ENCODE measurements around the gene TMEM126A.
"Not testable (repeated sequence)": the region's sequence is repeated elsewhere in the genome, so short reads cannot be mapped to it uniquely, and the experiment has no call there.

The TMEM126A gene

DNA sequence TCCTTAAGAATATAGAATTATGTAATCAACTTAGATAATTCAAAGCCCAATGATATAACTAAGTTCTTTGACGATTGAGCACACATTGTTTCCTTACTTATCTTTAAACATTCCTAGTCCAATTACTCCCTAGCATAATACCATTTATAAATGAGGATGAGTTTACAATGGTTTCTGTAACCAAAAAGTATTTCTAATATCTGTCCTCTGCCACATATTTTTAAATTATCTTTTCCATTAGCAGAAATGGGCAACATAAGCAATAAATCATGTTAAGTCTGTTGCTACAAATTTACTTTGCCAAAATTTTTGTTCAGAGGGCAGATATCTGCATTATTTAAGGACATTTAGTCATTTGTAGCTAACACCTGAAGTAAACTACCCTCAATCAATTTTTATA, 10.4 kb downstream of the TMEM126A start:
- no peak for DNase-seq (ENCODE audit: low read depth in 2 of 2)

DNA sequence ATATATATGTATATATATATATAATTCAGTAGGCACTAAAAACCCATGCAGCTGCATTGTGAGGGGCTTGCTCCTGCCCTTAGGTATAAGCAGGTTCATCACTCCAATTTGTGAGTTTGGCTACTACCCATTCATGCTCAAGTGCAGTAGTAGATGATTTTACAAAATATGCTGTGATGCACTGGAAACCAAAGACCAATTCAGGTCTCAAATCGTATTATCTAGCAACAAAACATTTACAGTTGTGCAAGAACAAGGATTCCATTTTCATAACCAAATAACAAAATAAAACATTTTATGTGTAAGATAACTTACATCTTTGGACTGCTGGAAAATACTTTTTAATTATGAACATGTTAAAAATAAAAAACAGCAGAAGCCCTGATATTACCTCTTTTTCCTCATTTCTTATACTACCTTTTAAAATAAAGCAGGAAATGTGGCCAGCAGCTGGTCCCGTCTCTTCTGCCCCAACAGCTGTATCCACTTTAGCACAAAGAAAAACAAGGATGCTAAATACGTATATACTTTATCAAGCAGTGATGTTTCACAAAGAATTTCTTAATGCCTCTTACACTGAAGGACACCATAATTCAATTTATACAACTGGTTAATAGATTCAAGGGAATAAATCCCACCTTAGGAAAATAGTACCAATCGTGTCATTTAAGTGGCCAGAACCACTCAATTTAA, 14.4 kb downstream of the TMEM126A start:
- DNase-seq (ENCODE audit: low read depth in 2 of 2), result no peak

DNA sequence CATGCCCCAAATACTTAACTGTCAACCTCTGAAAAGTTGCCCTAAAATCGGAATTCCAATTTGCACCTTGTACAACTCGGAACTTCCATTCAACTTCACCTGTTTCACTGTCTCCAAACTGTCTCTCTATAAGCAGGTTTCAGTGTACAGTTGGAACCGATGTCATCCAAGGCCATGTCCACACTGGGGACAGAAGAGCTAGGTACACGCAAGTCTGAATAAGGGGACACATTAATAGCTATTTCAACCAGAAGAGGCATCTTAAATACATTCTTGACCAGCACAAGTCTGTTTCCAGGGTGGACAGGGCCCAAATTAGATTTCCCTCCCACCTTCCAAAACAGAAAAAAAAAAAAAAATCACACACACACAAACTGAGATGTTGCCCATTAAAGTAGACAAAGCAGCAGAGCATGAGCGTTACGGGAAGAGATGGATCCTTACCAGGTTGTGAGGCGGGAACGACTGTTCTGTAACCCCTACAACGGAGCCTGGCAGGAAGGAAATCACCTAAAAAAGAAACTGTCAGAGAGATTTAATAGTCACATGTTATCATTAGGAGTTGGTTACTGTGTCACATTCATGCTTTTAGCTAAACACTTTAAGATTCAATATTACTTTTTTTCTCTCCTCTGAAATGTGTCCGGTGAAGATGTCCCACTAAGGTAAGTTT, 15.4 kb downstream of the TMEM126A start:
- no peak for DNase-seq (ENCODE audit: low read depth in 2 of 2)

DNA sequence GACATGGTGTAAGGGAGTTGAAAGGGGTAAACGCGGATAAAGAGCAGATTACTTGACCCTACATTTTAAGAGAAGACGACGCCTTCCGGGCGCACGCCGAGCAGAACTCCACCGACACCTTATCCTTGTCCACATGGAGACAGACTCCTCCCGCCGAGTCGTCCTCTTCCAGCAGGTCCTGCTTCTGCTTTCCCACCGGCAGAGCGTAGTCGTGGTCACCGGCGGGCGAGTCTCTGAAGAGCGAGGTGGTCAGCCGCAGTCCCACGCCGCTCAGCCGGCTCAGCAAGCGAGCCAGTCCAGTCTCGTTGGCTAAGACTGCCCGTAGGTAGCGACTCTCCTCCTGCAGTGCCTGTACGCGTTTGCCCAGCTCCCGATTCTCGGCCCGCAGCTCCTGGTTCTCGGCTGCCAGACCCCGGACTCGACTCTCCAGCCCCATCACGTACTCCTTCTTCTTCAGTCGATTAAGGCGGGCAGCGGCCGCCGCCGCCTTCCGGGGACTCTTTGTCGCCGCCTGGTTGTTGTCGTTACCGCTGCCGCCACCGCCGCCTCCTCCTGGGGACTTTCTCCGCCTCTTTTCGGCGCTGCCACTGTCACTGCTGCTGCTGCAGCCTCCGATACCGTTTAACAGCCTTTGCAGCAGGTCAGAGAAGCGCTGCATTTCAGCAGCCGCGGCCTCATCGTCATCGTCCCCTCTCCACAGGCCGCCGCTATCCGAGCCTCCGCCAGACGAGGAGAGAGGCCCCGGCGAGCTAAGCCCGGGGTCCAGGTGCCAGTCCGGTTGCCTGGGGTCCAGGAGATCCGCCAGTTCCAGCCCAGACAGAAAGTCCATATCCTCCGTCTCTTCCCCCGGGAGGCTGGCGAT, 16.2 kb downstream of the TMEM126A start:
- no peak for DNase-seq (ENCODE audit: low read depth in 2 of 2)

DNA sequence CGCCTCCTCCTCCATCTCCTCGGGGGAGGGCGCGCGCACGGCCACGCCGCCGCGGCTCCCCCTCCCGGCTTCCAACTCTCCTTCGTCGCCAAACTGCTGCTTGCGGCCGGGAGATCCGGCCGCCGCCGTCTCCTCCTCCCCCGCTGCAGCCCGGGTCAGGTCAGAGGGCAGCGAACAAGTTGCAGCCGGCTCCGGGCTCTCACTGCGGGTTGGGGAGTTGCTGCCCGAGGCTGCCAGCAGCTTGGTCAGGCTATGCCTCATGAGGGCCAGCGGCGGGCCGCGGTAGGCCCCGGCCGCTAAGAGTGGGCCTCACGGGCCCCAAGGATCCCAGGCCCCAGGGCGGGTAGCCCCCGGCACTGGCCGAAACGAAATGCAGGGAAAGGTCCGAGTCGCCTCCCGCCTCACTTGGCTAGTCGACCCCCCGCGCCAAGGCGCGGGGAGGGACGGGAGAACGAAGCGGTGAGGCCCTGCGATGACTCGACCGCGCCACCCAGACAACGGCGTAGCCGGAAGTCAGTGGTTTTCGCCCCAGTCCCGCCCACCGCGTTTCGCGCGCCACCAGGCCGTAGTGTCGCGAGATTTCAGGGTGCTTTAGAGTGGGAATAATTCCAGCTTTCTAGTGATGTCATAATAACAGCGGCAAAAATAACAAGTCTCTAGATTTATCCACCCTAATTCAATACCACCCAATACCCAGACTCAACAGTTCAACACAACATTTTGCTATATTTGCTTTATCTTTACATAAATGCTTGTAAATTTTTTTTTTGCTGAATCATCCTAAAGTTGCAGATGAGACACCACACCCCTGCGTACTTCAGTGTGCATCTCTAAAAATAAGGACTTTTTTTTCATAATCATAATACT, 17.1 kb downstream of the TMEM126A start, which contains the start of gene CREBZF:
Gene CREBZF (minus strand): TSS at position 515 of the 867 bp plus-strand sequence. CDS start 254 bp downstream, at position 261.
- DNase-seq (ENCODE audit: low read depth in 2 of 2), result peak; percentile 84 to 89

DNA sequence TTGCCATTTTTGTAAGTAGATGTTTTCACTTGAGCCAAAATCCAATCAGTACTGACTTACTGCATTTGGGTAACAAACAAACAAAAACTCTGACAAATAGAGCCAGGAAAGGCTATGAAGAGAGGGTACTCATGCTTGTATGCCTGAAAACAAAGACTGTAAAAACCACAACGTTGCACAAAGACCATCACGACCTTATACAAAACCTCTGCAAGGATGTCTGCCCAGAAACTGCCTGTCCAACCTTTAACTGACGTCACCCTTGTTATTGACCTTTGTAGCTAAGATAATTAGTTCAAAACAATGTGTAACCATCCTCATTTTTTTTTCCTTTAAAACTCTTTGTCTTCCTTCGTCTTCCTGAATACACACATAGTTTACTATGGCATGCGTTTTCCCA, 18.0 kb downstream of the TMEM126A start:
- no peak for DNase-seq (ENCODE audit: low read depth in 2 of 2)

DNA sequence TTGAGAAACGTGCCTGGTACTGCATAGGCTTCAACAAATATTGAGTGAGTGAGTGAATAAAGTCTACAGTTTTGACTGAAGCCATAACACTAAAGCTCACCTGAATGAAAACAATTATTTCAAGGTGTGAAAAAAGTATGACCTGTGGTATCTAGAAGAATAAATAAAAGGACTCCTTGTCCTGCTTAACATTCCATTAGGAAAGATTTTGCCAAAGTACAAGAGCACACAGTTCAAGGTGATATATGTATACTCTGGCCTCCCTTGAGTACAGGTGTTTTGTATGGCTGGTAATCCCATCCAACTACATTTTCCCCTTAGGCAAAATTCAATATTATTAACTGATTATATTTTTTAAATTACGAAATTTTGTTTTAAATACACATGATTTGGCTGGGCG, 18.9 kb downstream of the TMEM126A start:
- DNase-seq (ENCODE audit: low read depth in 2 of 2), result no peak

DNA sequence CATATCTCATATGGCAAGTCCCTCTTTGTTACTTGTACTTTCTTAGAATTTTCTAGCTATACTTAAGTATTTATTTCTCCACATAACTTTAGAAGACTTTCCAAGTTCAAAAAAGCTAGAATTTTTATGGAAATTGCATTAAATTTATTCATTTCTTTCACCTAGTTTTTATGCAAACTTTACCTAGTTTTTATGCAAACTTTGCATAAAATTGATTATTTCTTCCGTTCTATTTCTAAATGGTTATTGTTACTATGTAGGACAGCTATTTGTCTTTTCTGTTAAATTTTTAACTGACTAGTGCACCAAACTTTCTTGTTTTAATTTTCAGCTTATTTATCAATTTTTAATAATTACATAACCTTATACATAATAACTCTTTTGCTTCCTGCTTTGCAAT, 20.4 kb downstream of the TMEM126A start:
- no peak for DNase-seq (ENCODE audit: low read depth in 2 of 2)

DNA sequence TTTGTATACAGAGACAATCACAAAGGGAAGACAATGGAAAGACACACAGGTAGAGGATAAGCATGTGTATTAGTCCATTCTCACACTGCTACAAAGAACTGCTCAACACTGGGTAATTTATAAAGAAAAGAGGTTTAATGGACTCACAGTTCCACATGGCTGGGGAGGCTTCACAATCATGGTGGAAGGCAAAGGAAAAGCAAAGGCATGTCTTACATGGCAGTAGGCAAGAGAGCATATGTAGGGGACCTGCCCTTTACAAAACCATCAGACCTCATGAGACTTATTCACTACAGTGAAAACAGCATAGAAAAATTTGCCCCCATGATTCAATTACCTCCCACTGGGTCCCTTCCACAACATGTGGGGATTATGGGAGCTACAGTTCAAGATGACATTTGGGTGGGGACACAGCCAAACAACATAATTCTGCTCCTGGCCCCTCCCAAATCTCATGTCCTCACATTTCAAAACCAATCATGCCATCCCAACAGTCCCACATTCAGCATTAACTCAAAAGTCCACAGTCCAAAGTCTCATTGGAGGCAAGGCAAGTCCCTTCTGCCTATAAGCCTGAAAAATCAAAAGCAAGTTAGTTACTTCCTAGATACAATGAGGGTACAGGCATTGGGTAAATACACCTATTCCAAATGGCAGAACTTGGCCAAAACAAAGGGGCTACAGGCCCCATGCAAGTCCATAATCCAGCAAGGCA, 23.3 kb downstream of the TMEM126A start:
- not testable (repeated sequence) for DNase-seq (ENCODE audit: low read depth in 2 of 2)

DNA sequence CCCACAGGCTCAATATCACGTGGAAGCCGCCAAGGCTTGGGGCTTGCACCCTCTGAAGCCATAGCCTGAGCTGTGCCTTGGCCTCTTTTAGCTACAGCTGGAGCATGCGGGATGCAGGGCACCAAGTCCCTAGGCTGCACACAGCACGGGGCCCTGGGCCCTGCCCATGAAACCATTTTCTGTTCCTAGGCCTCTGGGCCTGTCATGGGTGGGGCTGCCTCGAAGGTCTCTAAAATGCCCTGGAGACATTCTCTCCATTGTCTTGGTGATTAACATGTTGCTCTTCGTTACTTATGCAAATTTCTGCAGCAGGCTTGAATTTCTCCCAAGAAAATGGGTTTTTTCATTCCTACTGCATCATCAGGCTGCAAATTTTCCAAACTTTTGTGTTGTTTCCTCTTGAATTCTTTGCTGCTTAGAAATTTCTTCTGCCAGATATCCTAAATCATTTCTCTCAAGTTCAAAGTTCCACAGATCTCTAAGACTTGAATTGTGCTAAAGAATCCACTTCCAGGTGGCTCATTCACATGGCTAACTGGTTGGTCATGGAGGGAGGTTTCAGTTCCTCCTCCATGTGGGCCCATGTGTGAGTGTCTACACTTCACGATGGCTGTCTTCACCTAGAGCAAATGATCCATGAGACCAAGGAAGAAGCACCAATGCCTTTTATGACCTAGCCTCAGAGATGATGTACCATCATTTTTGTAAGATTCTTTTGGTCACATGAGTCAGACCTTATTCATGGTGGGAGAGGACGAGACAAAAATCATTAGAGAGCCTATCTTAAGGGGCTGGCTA, 24.5 kb downstream of the TMEM126A start:
- no peak for DNase-seq (ENCODE audit: low read depth in 2 of 2)

DNA sequence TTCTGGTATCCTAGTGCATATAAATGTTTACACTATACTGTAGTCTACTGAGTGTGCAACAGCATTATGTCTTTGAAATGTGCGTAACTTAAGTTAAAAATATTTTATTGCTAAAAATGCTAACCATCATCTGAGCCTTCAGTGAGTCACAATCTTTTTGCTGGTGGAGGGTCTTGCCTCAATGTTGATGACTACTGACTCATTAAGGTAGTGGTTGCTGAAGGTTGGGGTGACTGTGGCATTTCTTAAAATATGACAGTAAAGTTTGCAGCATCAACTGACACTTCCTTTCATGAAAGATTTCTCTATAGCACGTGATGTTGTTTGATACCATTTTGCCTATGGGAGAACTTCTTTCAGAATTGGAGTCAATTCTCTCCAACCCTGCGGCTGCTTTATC, 25.6 kb downstream of the TMEM126A start:
- DNase-seq (ENCODE audit: low read depth in 2 of 2), result no peak

DNA sequence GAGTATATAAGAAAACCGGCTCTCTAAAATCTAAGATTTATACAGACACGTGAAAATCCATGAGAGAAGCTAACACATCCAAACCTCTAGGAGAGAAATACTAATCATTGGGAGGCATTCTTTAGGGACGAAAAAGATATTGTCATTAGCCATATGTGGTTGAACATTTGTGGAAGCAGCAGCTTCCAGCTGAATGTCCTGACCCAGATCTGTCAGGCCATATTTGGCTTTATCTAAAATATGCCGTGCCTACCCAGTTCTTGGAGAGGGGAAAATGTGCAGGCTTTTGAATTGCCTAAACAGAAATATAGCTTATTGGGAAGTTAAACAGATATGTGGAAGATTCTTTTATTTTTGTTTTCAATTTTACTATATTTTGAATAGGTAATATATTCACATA, 31.8 kb downstream of the TMEM126A start:
- no peak for DNase-seq (ENCODE audit: low read depth in 2 of 2)

DNA sequence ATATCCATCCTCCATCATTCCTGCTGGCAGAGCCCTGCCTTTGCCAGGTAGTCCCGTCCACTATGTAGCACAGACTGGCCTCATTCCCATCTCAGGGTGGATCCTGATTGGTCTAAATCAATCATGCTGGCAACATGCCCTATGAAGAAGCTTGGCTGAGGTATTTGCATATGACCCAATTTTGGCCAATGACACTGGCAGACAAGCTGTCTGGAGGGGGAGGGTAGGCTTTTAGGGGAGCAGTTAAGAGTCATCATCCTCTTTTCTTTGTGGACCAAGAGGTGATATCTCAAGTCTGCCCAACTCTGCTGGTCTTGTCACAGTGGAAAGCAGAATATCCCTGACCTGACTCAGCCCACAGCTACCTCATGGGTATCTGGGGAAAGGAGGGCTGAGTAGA, 33.1 kb downstream of the TMEM126A start:
- no peak for DNase-seq (ENCODE audit: low read depth in 2 of 2)

DNA sequence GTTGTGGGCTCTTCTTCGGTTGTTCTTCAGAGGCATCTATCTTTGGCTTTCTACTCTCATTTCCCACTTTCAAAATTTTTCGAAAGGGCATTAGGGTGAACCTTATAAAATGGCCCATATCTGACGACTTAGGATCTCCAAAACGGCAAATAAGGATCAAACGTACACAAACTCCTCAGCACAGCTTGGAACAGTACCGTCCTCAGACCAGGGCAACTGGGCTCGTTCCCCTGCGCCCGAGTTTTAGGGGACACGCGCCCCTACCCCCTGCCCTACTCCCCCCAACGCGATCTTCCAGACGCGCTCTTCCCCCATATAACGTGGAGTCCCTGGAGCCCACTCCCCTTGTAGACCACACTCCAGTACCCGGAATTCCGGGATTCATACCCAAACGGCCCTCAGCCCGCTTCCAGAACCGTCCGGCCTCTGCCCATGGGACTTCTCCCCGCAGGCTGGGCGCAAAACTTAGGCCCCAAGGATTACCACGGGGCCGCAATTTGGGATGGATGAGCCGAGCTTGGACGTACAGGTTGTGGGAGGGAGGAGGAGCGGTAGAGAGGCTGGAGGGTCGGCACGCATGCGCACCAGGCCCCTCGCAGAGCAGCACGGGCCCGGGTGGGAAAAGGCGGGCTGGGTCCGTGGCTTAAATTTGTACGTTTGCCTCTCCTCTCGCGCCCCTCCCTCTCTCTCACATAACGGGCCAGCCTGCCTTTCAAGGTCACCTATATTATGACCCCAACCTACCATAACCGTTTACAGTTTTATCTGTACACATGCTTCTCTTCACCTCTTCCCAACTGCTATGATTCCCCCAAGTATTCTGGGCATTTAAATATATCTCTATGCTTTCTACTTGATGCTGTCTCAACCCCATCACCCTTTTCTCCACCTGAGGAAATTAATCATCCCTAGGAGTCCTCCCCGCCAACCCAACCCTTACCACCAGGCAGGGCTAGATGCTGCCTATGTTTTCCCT, 34.9 kb downstream of the TMEM126A start:
- DNase-seq (ENCODE audit: low read depth in 2 of 2), result no peak

DNA sequence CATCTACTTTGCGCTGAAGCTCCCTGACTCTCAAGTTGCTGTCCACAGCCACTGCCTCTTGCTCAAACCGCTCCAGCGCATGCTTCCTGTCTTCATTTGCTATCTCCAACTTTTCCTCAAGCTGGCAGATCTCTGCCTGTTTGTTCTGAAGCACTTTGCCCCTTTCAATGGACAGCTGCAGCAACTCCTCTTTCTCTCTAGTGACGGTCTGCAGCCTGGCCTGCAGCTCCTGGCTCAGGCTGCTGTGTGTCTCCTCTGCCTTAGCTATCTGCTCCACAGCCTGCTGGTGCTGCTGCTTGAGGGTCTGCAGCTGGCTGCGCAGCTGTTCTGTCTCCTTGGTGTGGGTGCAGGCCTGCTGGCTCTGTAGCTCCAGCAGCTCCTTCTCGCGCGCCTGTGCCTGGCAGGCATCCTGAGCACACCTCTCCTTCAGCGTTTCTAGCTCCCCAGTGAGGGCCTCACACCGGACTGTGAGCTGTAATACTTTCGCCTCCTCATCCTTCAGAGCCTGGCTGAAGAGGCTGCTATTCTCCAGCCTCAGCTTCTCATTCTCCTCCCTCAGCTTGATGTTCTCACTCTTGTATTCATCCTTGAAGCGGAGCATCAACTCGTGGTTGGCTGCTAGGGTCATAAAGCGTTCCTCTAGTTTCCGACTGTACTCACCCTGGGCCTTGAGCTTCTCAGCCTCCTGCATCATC, 37.5 kb downstream of the TMEM126A start:
- DNase-seq (ENCODE audit: low read depth in 2 of 2), result no peak

DNA sequence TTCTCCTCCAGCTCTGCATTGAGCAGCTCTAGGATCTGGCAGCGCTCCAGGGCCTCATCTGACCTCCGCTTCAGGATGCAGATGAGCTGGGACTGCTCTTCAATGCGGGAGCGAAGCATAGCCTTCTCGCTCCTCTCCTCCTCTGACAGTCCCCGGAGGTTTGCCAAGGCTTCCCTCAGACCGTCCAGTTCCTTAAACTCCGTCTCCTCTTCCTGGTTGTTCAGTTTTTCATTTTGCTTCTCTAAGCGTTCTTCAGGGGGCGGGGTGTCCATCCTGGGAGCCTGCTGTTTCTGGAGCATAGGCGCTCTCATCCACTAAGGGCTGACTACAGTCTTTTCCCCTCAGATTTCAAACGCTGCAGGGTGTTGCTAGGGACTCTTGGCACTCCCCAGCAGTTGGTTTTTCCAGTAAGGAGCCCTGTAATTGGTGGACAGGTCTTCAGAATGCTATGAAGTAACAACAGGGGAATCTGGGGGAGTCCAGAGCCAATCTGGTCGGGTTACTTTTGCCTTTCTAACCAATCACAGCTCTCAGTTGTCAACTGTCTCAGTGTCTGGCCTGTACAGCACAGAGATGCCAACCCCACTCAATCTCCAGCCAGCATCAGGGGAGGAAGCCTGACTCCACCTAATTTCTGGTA, 38.2 kb downstream of the TMEM126A start, which contains the start of gene CCDC89:
Gene CCDC89 (minus strand): TSS at position 376 of the 640 bp plus-strand sequence. CDS start 65 bp downstream, at position 311.
- peak in 1 of 2 experiments; percentile 49 for DNase-seq (ENCODE audit: low read depth in 2 of 2)

DNA sequence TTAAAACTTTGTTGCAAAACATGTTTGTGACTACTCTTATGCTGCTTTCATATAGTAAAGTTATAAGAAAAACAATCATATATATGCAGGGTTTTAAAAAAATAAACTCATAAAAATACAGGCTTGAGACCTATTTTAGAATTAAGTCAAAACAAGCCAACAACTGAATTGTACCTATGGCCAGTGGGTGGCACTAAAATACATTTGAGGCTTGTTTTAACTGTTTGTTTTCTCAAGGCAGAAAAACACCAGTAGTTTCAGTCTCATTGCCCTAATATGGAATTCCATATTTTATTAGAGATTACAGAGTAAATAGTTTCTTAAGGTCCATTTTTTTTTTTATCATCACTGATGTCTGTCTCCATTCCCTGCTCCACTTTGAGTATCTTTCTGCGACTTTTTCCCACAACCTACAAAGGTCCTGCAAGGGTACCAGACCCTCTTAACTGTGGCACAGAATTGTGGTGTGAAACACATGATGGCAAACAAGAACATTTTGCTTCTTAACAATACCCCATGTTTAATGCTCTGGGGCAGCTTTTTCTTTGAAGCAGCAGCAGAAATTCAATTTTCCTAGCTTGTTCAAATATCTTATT, 46.7 kb downstream of the TMEM126A start:
- DNase-seq (ENCODE audit: low read depth in 2 of 2), result no peak
